H1 (cell line): ENCODE measurements around the gene CALD1. TPM values are rescaled to one million over a fixed set of nuclear protein-coding genes. Genes with fewer than 3 reads are reported as not detected.

Experiments
- KDM4A ChIP-seq: IDR thresholded peaks from one replicate; pipeline ENCODE4 v1.7.1; 2012; ENCODE audit warnings: low read depth, mild to moderate bottlenecking, moderate library complexity, low read length, inconsistent platforms; ENCODE audit not compliant: severe bottlenecking
- NRF1 ChIP-seq: IDR thresholded peaks from 2 replicates; pipeline ENCODE4 v1.6.1; 2011; ENCODE audit warnings: mild to moderate bottlenecking, low read depth, low read length, improper control_type of control experiment
- polyA plus RNA-seq, 7 experiments: library from polyadenylated mRNA; depleted of rRNA in 3 of 7; stranded (reverse) in 5 of 7; unstranded in 2 of 7; fragments of >200 nt in 5 of 7; fragments of 200-250 nt in 2 of 7; gene quantifications; 1 replicate in 5 of 7; 2 replicates in 1 of 7; 4 replicates in 1 of 7; pipeline versions ENCODE4 v1.2.1 to v1.2.3, GENCODE V29; 2011 to 2013; ENCODE audit warnings: missing spikeins in 2 of 7, mixed read lengths in 2 of 7
- total RNA-seq: library from RNA; stranded (reverse); fragmentation: NEBNext Ultra II Directional; extraction: Animal tissue kit (Norgen Biotek cat#: 25700); gene quantifications from 2 replicates; pipeline ENCODE4 v1.2.1, GENCODE V29; 2021

The CALD1 gene
- total and polyA plus RNA-seq, 2 of the 8 experiments (the other 6 are each of a cell fraction or from before 2014, with no cell fraction given) = 34.3 to 177 TPM

- no peak for TF ChIP-seq KDM4A
- TF ChIP-seq NRF1 = no peak
These were observed 71.7 kb downstream of the CALD1 start (continued) for GRCh38 chr7:134851141-134851540.
